ENCODE results near the gene SLC9A5.
A peak's percentile ranks its signal among the peaks of the same experiment; 100 is the strongest.

Gene SLC9A5

GRCh38 chr16:67215706-67216105, 33.1 kb upstream of the SLC9A5 start:
- DNase-seq (ENCODE audit: extremely low read depth, low read depth) = no peak
- TF ChIP-seq CTCF (IDR thresholded peaks at IDR 0.05; ENCODE audit: low read depth, low read length) = no peak

- TF ChIP-seq CTCF (IDR thresholded peaks at IDR 0.05; ENCODE audit: low read depth, low read length) = no peak
- no peak for DNase-seq (ENCODE audit: extremely low read depth, low read depth)
These were observed 31.9 kb upstream of the SLC9A5 start for GRCh38 chr16:67216612-67217490.

- TF ChIP-seq CTCF (IDR thresholded peaks at IDR 0.05; ENCODE audit: low read depth, low read length) = no peak
- no peak for DNase-seq (ENCODE audit: extremely low read depth, low read depth)
These were observed 24.8 kb upstream of the SLC9A5 start for GRCh38 chr16:67223992-67224391.

- TF ChIP-seq CTCF (IDR thresholded peaks at IDR 0.05; ENCODE audit: low read depth, low read length) = no peak
These were observed 22.4 kb upstream of the SLC9A5 start for GRCh38 chr16:67226295-67226803.

GRCh38 chr16:67226804-67227566, 21.8 kb upstream of the SLC9A5 start, which contains the start of gene TMEM208:
TMEM208 (plus strand) TSS chr16:67227130; CDS start chr16:67227219, 89 bp downstream.
- peak; percentile 20 for TF ChIP-seq CTCF (IDR thresholded peaks at IDR 0.05; ENCODE audit: low read depth, low read length)
- peak; percentile 94 for DNase-seq (ENCODE audit: extremely low read depth, low read depth)

More at GRCh38 chr16:67226295-67226803, 22.4 kb upstream of the SLC9A5 start:
- DNase-seq (ENCODE audit: extremely low read depth, low read depth) = no peak

- no peak for DNase-seq (ENCODE audit: extremely low read depth, low read depth)
- no peak for TF ChIP-seq CTCF (IDR thresholded peaks at IDR 0.05; ENCODE audit: low read depth, low read length)
These were observed 21.2 kb upstream of the SLC9A5 start for GRCh38 chr16:67227567-67227921.
